HG03521 (cell line): ENCODE data around the gene SLC6A4.
"Not testable (repeated sequence)": the region's sequence is repeated elsewhere in the genome, so short reads cannot be mapped to it uniquely, and the experiment has no call there.

Source experiments
- ATAC-seq: cut with Tn5 transposase; IDR thresholded peaks from one replicate; pipeline ENCODE4 v1.9.1; 2021; ENCODE audit warnings: mild to moderate bottlenecking, moderate library complexity; ENCODE audit not compliant: unreplicated experiment

The SLC6A4 gene

GRCh38 chr17:30220414-30220813, 15.1 kb downstream of the SLC6A4 start:
- ATAC-seq: no peak

GRCh38 chr17:30219833-30220232, 15.7 kb downstream of the SLC6A4 start:
- ATAC-seq: no peak

GRCh38 chr17:30219315-30219714, 16.2 kb downstream of the SLC6A4 start:
- no peak for ATAC-seq

GRCh38 chr17:30218799-30219198, 16.7 kb downstream of the SLC6A4 start:
- ATAC-seq: no peak

GRCh38 chr17:30217746-30218245, 17.7 kb downstream of the SLC6A4 start:
- ATAC-seq: no peak

GRCh38 chr17:30217054-30217453, 18.4 kb downstream of the SLC6A4 start:
- no peak for ATAC-seq

- ATAC-seq: no peak
Measured at GRCh38 chr17:30212750-30213149, 22.7 kb downstream of the SLC6A4 start.

GRCh38 chr17:30211371-30211770, 24.1 kb downstream of the SLC6A4 start:
- ATAC-seq: no peak

- ATAC-seq: no peak
Measured at GRCh38 chr17:30210901-30211300, 24.6 kb downstream of the SLC6A4 start.

GRCh38 chr17:30210366-30210765, 25.1 kb downstream of the SLC6A4 start:
- ATAC-seq: no peak

- ATAC-seq: no peak
Measured at GRCh38 chr17:30209930-30210329, 25.6 kb downstream of the SLC6A4 start.

GRCh38 chr17:30208214-30208613, 27.3 kb downstream of the SLC6A4 start:
- ATAC-seq: no peak

GRCh38 chr17:30207655-30208054, 27.8 kb downstream of the SLC6A4 start:
- ATAC-seq: no peak

GRCh38 chr17:30203471-30203981, 32.0 kb downstream of the SLC6A4 start:
- ATAC-seq: no peak

- ATAC-seq: not testable (repeated sequence)
Measured at GRCh38 chr17:30200656-30201055, 34.8 kb downstream of the SLC6A4 start.

- ATAC-seq: no peak
Measured at GRCh38 chr17:30200106-30200505, 35.4 kb downstream of the SLC6A4 start.

GRCh38 chr17:30199600-30199999, 35.9 kb downstream of the SLC6A4 start:
- ATAC-seq: no peak

GRCh38 chr17:30197416-30197815, 38.1 kb downstream of the SLC6A4 start:
- ATAC-seq: no peak

- no peak for ATAC-seq
Measured at GRCh38 chr17:30196504-30196903, 39.0 kb downstream of the SLC6A4 start.

GRCh38 chr17:30191072-30191471, 44.4 kb downstream of the SLC6A4 start:
- no peak for ATAC-seq

GRCh38 chr17:30188211-30188939, 47.1 kb downstream of the SLC6A4 start:
- no peak for ATAC-seq

- no peak for ATAC-seq
Measured at GRCh38 chr17:30187573-30187972, 47.9 kb downstream of the SLC6A4 start.

GRCh38 chr17:30186761-30187160, 48.7 kb downstream of the SLC6A4 start:
- no peak for ATAC-seq
